ENCODE data around the gene HADHB. TPM values are rescaled to one million over a fixed set of nuclear protein-coding genes. Genes with fewer than 3 reads are reported as not detected.

The HADHB gene
- total and polyA plus RNA-seq, 10 of the 15 experiments (the other 5 are each of a cell fraction or from before 2014, with no cell fraction given) = 53.7 to 145 (median 85.5) TPM

DNA sequence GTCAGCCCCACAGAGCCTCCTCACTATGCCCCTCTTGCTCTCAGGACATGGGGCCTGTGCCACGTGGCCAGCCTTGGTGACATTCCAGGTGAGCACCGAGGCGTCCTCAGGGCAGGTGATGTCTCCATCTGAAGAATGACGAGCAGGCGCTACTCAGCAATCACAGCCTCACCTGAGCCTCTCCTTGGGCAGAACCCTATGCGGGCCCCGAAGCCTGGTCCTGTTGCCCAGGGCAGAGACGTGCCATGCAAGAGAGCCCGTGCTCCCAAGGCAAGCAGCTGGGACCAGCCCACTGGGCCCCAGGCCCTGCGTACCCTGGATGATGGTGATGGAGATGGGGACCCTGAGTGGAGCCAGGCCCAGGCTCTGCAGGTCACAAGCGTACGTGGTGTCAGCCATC is 68.7 kb downstream of the HADHB start:
- 62% methylated on average over 12 of the region's 12 CpGs for WGBS (ENCODE audit: insufficient coverage, insufficient replicate concordance, low lambda C conversion rate, missing lambda C conversion rate)
- no peak for ATAC-seq
- Histone ChIP-seq H4K20me1 (ENCODE audit: control insufficient read depth, insufficient read depth) (no peaks in the 10 kb centered on the region; the same call in 1 of the 2 replicates), H2AFZ (ENCODE audit: control insufficient read depth, low read depth, low read length) (no peak overlapping the region), H3K36me3 (ENCODE audit: control insufficient read depth in 2 of 2, insufficient read depth in 2 of 2, low read length in 1 of 2) (no peaks in the 10 kb centered on the region), H3K9ac (ENCODE audit: control insufficient read depth, insufficient read depth, low read length) (no peak overlapping the region), H3K4me1 (ENCODE audit: control insufficient read depth, insufficient read depth, low read length) (peaks cover 2% of the 10 kb centered on the region; the same call in 1 of the 2 replicates), H3K79me2 (ENCODE audit: control insufficient read depth, insufficient read depth, low read length) (no peaks in the 10 kb centered on the region), H3K27me3 (replicated peaks in 1 of 2; ENCODE audit: control insufficient read depth in 2 of 2, insufficient read depth in 2 of 2, low read length in 1 of 2) (no peaks in the 10 kb centered on the region), H3K4me2 (ENCODE audit: control insufficient read depth, insufficient read depth) (no peak overlapping the region), H3K4me3 (no peak overlapping the region), H3K27ac (ENCODE audit: control insufficient read depth, insufficient read depth) (no peak overlapping the region), H3K9me3 (replicated peaks; ENCODE audit: control insufficient read depth, insufficient read depth, low read length) (no peaks in the 10 kb centered on the region)
- TF ChIP-seq EZH2 (IDR thresholded peaks at IDR 0.05; ENCODE audit: borderline replicate concordance, control insufficient read depth, low read depth, low read length) = no peak
- TF ChIP-seq, protein P1, sequence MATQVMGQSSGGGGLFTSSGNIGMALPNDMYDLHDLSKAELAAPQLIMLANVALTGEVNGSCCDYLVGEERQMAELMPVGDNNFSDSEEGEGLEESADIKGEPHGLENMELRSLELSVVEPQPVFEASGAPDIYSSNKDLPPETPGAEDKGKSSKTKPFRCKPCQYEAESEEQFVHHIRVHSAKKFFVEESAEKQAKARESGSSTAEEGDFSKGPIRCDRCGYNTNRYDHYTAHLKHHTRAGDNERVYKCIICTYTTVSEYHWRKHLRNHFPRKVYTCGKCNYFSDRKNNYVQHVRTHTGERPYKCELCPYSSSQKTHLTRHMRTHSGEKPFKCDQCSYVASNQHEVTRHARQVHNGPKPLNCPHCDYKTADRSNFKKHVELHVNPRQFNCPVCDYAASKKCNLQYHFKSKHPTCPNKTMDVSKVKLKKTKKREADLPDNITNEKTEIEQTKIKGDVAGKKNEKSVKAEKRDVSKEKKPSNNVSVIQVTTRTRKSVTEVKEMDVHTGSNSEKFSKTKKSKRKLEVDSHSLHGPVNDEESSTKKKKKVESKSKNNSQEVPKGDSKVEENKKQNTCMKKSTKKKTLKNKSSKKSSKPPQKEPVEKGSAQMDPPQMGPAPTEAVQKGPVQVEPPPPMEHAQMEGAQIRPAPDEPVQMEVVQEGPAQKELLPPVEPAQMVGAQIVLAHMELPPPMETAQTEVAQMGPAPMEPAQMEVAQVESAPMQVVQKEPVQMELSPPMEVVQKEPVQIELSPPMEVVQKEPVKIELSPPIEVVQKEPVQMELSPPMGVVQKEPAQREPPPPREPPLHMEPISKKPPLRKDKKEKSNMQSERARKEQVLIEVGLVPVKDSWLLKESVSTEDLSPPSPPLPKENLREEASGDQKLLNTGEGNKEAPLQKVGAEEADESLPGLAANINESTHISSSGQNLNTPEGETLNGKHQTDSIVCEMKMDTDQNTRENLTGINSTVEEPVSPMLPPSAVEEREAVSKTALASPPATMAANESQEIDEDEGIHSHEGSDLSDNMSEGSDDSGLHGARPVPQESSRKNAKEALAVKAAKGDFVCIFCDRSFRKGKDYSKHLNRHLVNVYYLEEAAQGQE (IDR thresholded peaks at IDR 0.05; ENCODE audit: low read depth, low read length) = no peak
- TF ChIP-seq KAT2A (conservative IDR thresholded peaks at IDR 0.05; ENCODE audit: control insufficient read depth, low read depth, low read length) = no peak
- no peak for TF ChIP-seq MXI1 (IDR thresholded peaks at IDR 0.05; ENCODE audit: low read depth, low read length)
- no peak for TF ChIP-seq RAD21 (IDR thresholded peaks at IDR 0.05; ENCODE audit: insufficient read depth, low read depth, low read length)
- no peak for TF ChIP-seq MTA2 (IDR thresholded peaks at IDR 0.05; ENCODE audit: low read depth)
- TF ChIP-seq SP1 (IDR thresholded peaks at IDR 0.05; ENCODE audit: low read depth, low read length) = no peak
- no peak for TF ChIP-seq RB1 (IDR thresholded peaks at IDR 0.05; ENCODE audit: borderline replicate concordance)
- TF ChIP-seq SIX5 (IDR thresholded peaks at IDR 0.05; ENCODE audit: low read depth, low read length, severe bottlenecking) = no peak
- RAD21 ChIA-PET (ENCODE audit: unreplicated experiment) = no interaction called here
- intact Hi-C loops (cut with micrococcal nuclease; ENCODE audit: unreplicated experiment) = no loop called here
- SMC1A ChIA-PET (ENCODE audit: uncharacterized antibody, unreplicated experiment) = no interaction called here
- POLR2A ChIA-PET = no interaction called here
- BruUV-seq (replicated peaks) = no TSS peak
- DNase-seq (ENCODE audit: low read depth, low spot score) = no peak
- in situ Hi-C loops (cut with MboI) = no loop called here
- FAIRE-seq = no peak
- CTCF ChIA-PET = no interaction called here
